K562 (cell line): Measurements from ENCODE around the gene R3HDM2. TPM values are rescaled to one million over a fixed set of nuclear protein-coding genes. Genes with fewer than 3 reads are reported as not detected.

Experiments used
- ATAC-seq: fragments of 200-7000 bp; cut with Tn5 transposase; 3 replicates; pipeline ENCODE4 v1.9.1; 2020; ENCODE audit warnings: moderate library complexity
- BruUV-seq: library from RNA; stranded (reverse); fragments of 400-500 nt; replicated peaks from 2 replicates; lab custom pipeline; 2021; lab: Mats Ljungman, UMichigan
- CTCF ChIA-PET: fragments of 300-600 bp; formaldehyde crosslinking; extraction: SDS; loops from one replicate; lab custom pipeline; 2021; ENCODE audit warnings: low intra/inter-chr PET ratio; lab: Yijun Ruan, JAX
- POLR2A ChIA-PET: fragments of 300-600, 350-650 bp; sonication (Branson Sonifier 250); formaldehyde crosslinking; extraction: SDS; loops from one replicate; lab custom pipeline; 2021; ENCODE audit warnings: antibody characterized with exemption, inconsistent platforms; lab: Yijun Ruan, JAX
- DNase-seq, 4 experiments: peaks; one replicate each; pipeline versions ENCODE4 v3.0.0 to v3.0.0-alpha.2; 2011 to 2018; ENCODE audit warnings: low spot score in 3 of 4, mixed read lengths in 3 of 4; ENCODE audit errors: extremely low read depth in 1 of 4
- FAIRE-seq: peaks from 2 replicates; lab custom pipeline; 2011; peaks lifted over from hg19 to GRCh38; lab: Jason Lieb, UNC
- H2AFZ ChIP-seq: 2 replicates; pipeline ENCODE4 v1.6.0; 2011; ENCODE audit warnings: low read depth, low read length, control low read depth, inconsistent platforms
- H3K27ac ChIP-seq: fragments of 200-600 bp; 3 replicates; pipeline ENCODE4 v1.8.0; 2011; ENCODE audit warnings: low read depth, mild to moderate bottlenecking, control low read depth, inconsistent platforms, low read length, moderate library complexity, mixed read lengths; ENCODE audit errors: extremely low read depth
- H3K27me3 ChIP-seq, 2 experiments: fragments of 300-600 bp in 1 of 2; 2 replicates in 1 of 2; 3 replicates in 1 of 2; pipeline versions ENCODE4 v1.6.0 to v1.8.0; 2011; ENCODE audit warnings: inconsistent platforms in 2 of 2, low read length in 2 of 2, mild to moderate bottlenecking in 1 of 2, mixed read lengths in 1 of 2, moderate library complexity in 1 of 2; ENCODE audit not compliant: control insufficient read depth in 2 of 2, insufficient read depth in 2 of 2
- H3K36me3 ChIP-seq: fragments of 300-600 bp; 3 replicates; pipeline ENCODE4 v1.8.0; 2011; ENCODE audit warnings: mild to moderate bottlenecking, low read length, inconsistent platforms; ENCODE audit not compliant: control insufficient read depth, insufficient read depth
- H3K4me1 ChIP-seq, 2 experiments: fragments of 200-600 bp in 1 of 2; replicated peaks in 1 of 2; 2 replicates in 1 of 2; 3 replicates in 1 of 2; pipeline versions ENCODE4 v1.5.1 to v1.8.0; 2011; ENCODE audit warnings: inconsistent platforms in 2 of 2, low read length in 2 of 2, mild to moderate bottlenecking in 1 of 2, mixed read lengths in 1 of 2, moderate library complexity in 1 of 2; ENCODE audit not compliant: control insufficient read depth in 2 of 2, insufficient read depth in 2 of 2
- H3K4me2 ChIP-seq: 2 replicates; pipeline ENCODE4 v1.6.1; 2011; ENCODE audit warnings: low read length, control low read depth, inconsistent platforms, mixed read lengths; ENCODE audit not compliant: insufficient read depth
- H3K4me3 ChIP-seq: fragments of 200-600 bp; sonication (generic), shearing (Covaris generic); 2 replicates; pipeline ENCODE4 v1.5.1; 2016; ENCODE audit warnings: control low read depth, inconsistent platforms
- H3K79me2 ChIP-seq: fragments of 200-600 bp; 3 replicates; pipeline ENCODE4 v1.8.0; 2011; ENCODE audit warnings: low read length, inconsistent platforms; ENCODE audit not compliant: control insufficient read depth, insufficient read depth
- H3K9ac ChIP-seq, 2 experiments: 2 replicates each; pipeline versions ENCODE4 v1.6.0 to v1.6.1; 2011; ENCODE audit warnings: low read depth in 2 of 2, low read length in 2 of 2, control low read depth in 1 of 2, inconsistent platforms in 1 of 2, mild to moderate bottlenecking in 1 of 2, mixed read lengths in 1 of 2; ENCODE audit not compliant: insufficient read depth in 1 of 2
- H3K9me1 ChIP-seq: one replicate; pipeline ENCODE4 v1.6.0; 2011; ENCODE audit warnings: inconsistent platforms, mild to moderate bottlenecking, low read length, moderate library complexity; ENCODE audit not compliant: control insufficient read depth, insufficient read depth
- H3K9me3 ChIP-seq: replicated peaks from 2 replicates; pipeline ENCODE4 v1.5.1; 2011; ENCODE audit warnings: low read depth, low read length, inconsistent platforms; ENCODE audit not compliant: control insufficient read depth, insufficient read depth
- H4K20me1 ChIP-seq: replicated peaks from 2 replicates; pipeline ENCODE4 v1.6.1; 2011; ENCODE audit warnings: low read length, inconsistent platforms, mixed read lengths; ENCODE audit not compliant: control insufficient read depth, insufficient read depth
- BRF2 ChIP-seq: IDR thresholded peaks from 3 replicates; pipeline ENCODE4 v1.6.1; 2011; ENCODE audit warnings: borderline replicate concordance, mild to moderate bottlenecking; ENCODE audit not compliant: insufficient read length, insufficient read depth
- FOXP1 ChIP-seq: sonication (generic); formaldehyde crosslinking; IDR thresholded peaks from 2 replicates; pipeline ENCODE4 v1.8.0; 2022; ENCODE audit warnings: mild to moderate bottlenecking, missing genetic modification reagents
- HMG20B ChIP-seq: fragments of 250-450 bp; sonication (Bioruptor Pico); IDR thresholded peaks from 2 replicates; pipeline ENCODE4 v1.5.0; 2021; ENCODE audit warnings: mild to moderate bottlenecking
- MECOM ChIP-seq: fragments of 250-450 bp; sonication (Bioruptor Pico); IDR thresholded peaks from 2 replicates; pipeline ENCODE4 v1.8.0; 2022; ENCODE audit warnings: inconsistent platforms
- POLR2AphosphoS5 ChIP-seq: IDR thresholded peaks from 2 replicates; pipeline ENCODE4 v1.6.1; 2011; ENCODE audit warnings: mild to moderate bottlenecking, low read depth, low read length, moderate library complexity; ENCODE audit not compliant: control insufficient read depth, insufficient read depth
- SIRT6 ChIP-seq: IDR thresholded peaks from one replicate; pipeline ENCODE4 v1.6.1; 2012; ENCODE audit warnings: low read depth, mild to moderate bottlenecking, control low read depth, inconsistent platforms, low read length, moderate library complexity
- STAT5A ChIP-seq: IDR thresholded peaks from 2 replicates; pipeline ENCODE4 v1.6.1; 2012; ENCODE audit warnings: low read length, inconsistent platforms, borderline replicate concordance
- ZC3H11A ChIP-seq: IDR thresholded peaks from 2 replicates; pipeline ENCODE4 v1.6.1; 2012; ENCODE audit warnings: low read depth, low read length, improper control_type of control experiment
- ZMIZ1 ChIP-seq, 2 experiments: fragments of 150-350 bp in 1 of 2; IDR thresholded peaks; 2 replicates each; pipeline ENCODE4 v1.6.1; 2012 to 2016; ENCODE audit warnings: low read depth in 2 of 2, low read length in 2 of 2, mild to moderate bottlenecking in 1 of 2, moderate library complexity in 1 of 2
- ZNF431 ChIP-seq: sonication (generic); formaldehyde crosslinking; IDR thresholded peaks from 2 replicates; pipeline ENCODE4 v1.8.0; 2022; ENCODE audit warnings: mild to moderate bottlenecking, missing genetic modification reagents
- ZNF583 ChIP-seq: fragments of 250-450 bp; sonication (Bioruptor Pico); IDR thresholded peaks from 2 replicates; pipeline ENCODE4 v1.4.0; 2020
- WGBS: fragments of 100-300 bp; shearing (Covaris generic); methylation state at CpG from one replicate; pipeline ENCODE4 v1.1.6; 2016; ENCODE audit warnings: low coverage, mixed read lengths; ENCODE audit not compliant: insufficient coverage; ENCODE audit errors: missing lambda C conversion rate; 5-methylcytosine and 5-hydroxymethylcytosine counted together
- in situ Hi-C: fragments of 300-500 bp; cut with MboI; formaldehyde crosslinking; loops from 4 replicates; pipeline ENCODE4 v1.15.0; 2018; ENCODE audit warnings: inconsistent platforms, mixed read lengths
- intact Hi-C: fragments of 100-400 bp; cut with micrococcal nuclease; formaldehyde crosslinking; loops from 2 replicates; pipeline ENCODE4 v1.14.2; 2022
- polyA plus RNA-seq, 8 experiments: library from polyadenylated mRNA; depleted of rRNA in 4 of 8; stranded (reverse) in 5 of 8; unstranded in 3 of 8; fragments of >200 nt; fragmentation: Nextera tagmentation in 2 of 8; fragmentation: Illumina TruSeq in 1 of 8; extraction: Ambion mirVana in 2 of 8; extraction: Trizol in 1 of 8; gene quantifications; 2 replicates each; pipeline versions ENCODE4 v1.2.1 to v1.2.3, GENCODE V29; 2011 to 2014; ENCODE audit warnings: inconsistent platforms in 1 of 8, missing spikeins in 1 of 8
- total RNA-seq, 7 experiments: library from RNA; depleted of rRNA in 6 of 7; stranded (reverse); fragments of >200 nt in 6 of 7; fragmentation: Illumina TruSeq in 2 of 7; extraction: Trizol in 2 of 7; gene quantifications; 2 replicates each; pipeline versions ENCODE4 v1.2.1 to v1.2.3, GENCODE V29; 2011 to 2021; ENCODE audit warnings: low replicate concordance in 1 of 7

The R3HDM2 gene
- total and polyA plus RNA-seq, 9 of the 15 experiments (the other 6 are each of a cell fraction or from before 2014, with no cell fraction given), result 3.3 to 18.8 (median 9.0) TPM

- Histone ChIP-seq H3K4me2 (no peak overlapping the region), H3K9ac (no peak overlapping the region; a peak in 1 of 4 replicates), H3K4me1 (peaks cover 4 to 45% of the 10 kb centered on the region in 2 experiments; a peak in 3 of 5 replicates), H3K36me3 (no peaks in the 10 kb centered on the region), H3K27me3 (peaks cover 28 to 77% of the 10 kb centered on the region in 2 experiments; a peak in 4 of 5 replicates), H3K9me1 (peaks cover 2% of the 10 kb centered on the region), H4K20me1 (peaks cover 14% of the 10 kb centered on the region), H3K27ac (no peak overlapping the region), H3K79me2 (no peaks in the 10 kb centered on the region), H3K9me3 (no peaks in the 10 kb centered on the region), H2AFZ (no peak overlapping the region), H3K4me3 (no peak overlapping the region)
- in situ Hi-C loops, result loop anchor here (5.0 kb wide), 1 partner anchor 34 kb away; no protein-coding TSS in a partner anchor
- TF ChIP-seq STAT5A, result no peak
- TF ChIP-seq HMG20B (CRISPR knock-in tag), result no peak
- no peak for TF ChIP-seq SIRT6
- no peak for TF ChIP-seq ZNF583 (CRISPR knock-in tag)
- no peak for TF ChIP-seq ZNF431 (CRISPR knock-in tag)
- no peak for TF ChIP-seq MECOM
- TF ChIP-seq BRF2, result no peak
- no peak for TF ChIP-seq POLR2AphosphoS5
- no peak for TF ChIP-seq ZMIZ1 (IDR thresholded peaks at IDR 0.05; ENCODE audit: low read depth in 2 of 2, low read length in 2 of 2)
- no peak for TF ChIP-seq FOXP1 (CRISPR knock-in tag)
- TF ChIP-seq ZC3H11A, result no peak
- WGBS, result 12% methylated on average over 22 of the region's 22 CpGs
- POLR2A ChIA-PET, result interaction anchor here (0.8 kb wide), 1 partner anchor 12 kb away, joined by 3 read pairs; no protein-coding TSS in a partner anchor
- DNase-seq, result no peak
- no peak; the same call in 2 of the 3 replicates for ATAC-seq
- BruUV-seq, result no TSS peak
- CTCF ChIA-PET, result interaction anchor here (1.1 kb wide), 1 partner anchor 30 kb away, joined by 5 read pairs; no protein-coding TSS in a partner anchor
- FAIRE-seq, result no peak
- intact Hi-C loops, result no loop called here
Observed at GRCh38 chr12:57208631-57209282, 222.1 kb downstream of the R3HDM2 start.
